D721Med (cell line): ENCODE results near the gene MPL.

ENCODE experiments used
- DNase-seq: peaks from one replicate; pipeline ENCODE4 v3.0.0; 2011; ENCODE audit warnings: low spot score; ENCODE audit not compliant: insufficient read length
- FAIRE-seq: peaks from 2 replicates; lab custom pipeline; 2011; peaks lifted over from hg19 to GRCh38; lab: Jason Lieb, UNC
- TF ChIP-seq, protein P1 (sequence below): IDR thresholded peaks from 2 replicates; pipeline ENCODE4 v1.5.1; 2012; ENCODE audit warnings: mild to moderate bottlenecking, control low read depth; ENCODE audit not compliant: insufficient read depth; ENCODE audit errors: missing control alignments

MPL gene

DNA sequence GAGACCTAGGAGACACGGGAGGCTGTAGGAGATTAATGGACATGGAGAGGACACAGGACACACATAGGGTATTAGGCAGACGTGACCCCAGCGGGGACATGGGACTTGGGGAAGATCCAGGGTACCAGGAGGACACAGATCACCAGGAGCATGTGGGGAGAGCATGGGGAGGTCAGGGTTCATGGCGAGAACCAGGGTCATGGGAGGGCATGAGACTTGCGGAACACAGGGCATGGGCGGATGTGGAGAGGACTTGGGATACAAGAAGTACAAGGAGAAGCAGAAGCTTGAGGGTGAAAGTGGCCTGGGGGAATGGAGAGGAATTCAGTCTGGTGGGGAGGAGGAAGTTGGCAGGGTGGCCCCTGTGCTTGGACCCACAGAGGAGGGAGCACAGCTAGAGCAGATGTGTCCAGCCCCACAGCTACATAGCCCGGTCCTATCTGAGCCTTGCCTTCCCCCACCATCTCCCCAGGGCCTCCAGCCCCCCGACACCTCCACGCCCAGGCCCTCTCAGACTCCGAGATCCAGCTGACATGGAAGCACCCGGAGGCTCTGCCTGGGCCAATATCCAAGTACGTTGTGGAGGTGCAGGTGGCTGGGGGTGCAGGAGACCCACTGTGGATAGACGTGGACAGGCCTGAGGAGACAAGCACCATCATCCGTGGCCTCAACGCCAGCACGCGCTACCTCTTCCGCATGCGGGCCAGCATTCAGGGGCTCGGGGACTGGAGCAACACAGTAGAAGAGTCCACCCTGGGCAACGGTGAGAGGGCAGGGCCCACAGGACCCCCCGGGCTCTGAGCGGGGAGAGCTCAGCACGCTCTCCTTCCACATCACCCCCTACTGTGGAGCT, 24.7 kb upstream of the MPL start:
- TF ChIP-seq, protein P1, sequence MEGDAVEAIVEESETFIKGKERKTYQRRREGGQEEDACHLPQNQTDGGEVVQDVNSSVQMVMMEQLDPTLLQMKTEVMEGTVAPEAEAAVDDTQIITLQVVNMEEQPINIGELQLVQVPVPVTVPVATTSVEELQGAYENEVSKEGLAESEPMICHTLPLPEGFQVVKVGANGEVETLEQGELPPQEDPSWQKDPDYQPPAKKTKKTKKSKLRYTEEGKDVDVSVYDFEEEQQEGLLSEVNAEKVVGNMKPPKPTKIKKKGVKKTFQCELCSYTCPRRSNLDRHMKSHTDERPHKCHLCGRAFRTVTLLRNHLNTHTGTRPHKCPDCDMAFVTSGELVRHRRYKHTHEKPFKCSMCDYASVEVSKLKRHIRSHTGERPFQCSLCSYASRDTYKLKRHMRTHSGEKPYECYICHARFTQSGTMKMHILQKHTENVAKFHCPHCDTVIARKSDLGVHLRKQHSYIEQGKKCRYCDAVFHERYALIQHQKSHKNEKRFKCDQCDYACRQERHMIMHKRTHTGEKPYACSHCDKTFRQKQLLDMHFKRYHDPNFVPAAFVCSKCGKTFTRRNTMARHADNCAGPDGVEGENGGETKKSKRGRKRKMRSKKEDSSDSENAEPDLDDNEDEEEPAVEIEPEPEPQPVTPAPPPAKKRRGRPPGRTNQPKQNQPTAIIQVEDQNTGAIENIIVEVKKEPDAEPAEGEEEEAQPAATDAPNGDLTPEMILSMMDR, result no peak
- FAIRE-seq (no peak), DNase-seq (no peak)

DNA sequence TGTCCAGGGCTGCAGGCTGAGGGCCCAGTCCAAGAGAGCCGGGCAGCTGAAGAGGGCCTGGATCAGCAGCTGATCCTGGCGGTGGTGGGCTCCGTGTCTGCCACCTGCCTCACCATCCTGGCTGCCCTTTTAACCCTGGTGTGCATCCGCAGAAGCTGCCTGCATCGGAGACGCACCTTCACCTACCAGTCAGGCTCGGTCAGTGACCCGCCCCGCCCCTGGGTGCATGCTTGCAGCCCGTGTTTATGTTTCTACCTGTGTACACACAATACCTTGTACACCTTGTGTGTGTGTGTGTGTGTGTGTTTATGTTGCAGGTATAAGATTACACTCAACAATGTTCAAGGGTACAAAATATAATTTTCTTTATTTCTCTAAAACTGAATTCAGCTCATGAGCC, 23.8 kb upstream of the MPL start:
- DNase-seq (no peak), FAIRE-seq (no peak)
- TF ChIP-seq, protein P1, result no peak

DNA sequence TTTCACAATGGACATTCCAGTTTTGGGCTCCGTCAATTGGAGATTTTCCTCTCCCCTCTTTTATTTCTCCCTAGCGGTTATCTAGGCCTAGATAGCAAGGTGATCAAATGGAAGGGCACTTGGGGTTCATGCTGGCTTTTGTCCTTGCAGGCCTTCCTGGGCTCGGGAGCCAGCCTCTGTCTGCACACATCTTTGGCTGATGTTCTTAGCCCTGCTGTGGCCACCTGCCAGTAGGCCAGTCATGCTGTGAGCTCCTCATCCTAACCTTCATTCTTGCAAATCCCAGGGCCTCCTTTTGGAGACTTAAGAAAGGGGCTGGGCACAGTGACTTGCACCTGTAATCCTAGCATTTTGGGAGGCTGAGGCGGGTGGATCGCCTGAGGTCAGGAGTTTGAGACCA, 23.4 kb upstream of the MPL start:
- FAIRE-seq, result no peak
- TF ChIP-seq, protein P1, result no peak

DNA sequence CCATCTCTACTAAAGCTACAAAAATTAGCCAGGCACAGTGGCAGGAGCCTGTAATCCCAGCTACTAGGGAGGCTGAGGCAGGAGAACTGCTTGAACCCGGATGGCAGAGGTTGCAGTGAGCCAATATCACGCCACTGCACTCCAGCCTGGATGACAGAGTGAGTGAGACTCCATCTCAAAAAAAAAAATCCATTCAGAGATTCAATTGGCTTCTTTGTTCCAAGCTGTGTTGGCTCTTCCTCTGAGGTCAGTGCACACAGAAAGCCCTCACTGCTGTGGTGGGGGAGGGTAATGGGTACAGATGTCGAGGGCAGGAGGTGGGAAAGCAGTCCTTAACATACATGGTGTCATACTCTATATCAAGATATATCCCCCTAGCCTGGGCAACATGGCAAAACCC, 22.1 kb upstream of the MPL start:
- FAIRE-seq, result no peak
- no peak for DNase-seq
- TF ChIP-seq, protein P1, result no peak

More for the DNA sequence above, 23.4 kb upstream of the MPL start:
- no peak for DNase-seq

DNA sequence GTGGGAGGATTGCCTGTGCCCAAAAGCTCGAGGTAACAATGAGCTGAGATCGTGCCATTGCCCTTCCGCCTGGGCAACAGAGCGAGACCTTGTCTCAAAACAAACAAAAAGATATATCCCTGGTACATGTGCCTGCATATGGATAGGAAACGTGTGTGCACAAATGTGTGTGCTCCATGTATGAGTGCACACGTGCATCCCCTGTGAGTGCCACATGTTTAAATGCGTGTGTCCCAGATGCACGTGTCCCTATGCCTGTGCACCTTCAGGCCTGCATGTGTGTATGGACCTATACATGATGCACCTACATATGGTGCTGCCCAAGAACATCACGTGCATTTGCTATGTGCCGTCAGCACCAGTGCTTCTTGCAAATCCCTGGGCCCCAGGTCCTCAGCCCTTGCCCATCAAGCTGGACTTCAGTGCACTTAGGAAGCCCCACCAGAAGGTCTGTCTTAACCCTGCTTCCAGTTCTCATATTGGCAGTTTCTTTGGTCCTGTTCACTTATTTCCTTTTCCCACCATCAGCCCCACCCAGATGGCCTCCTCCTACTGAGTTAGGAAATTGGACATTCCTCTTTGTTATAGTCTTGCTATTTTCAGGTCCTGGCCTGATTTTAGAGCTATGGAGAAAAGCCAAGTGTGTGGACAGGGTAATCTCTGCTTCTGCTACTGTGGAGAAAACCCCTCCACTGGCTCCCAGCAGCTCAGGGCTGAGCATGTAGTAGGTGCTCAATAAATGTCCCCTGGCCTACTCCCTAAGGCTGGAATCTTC, 21.5 kb upstream of the MPL start:
- FAIRE-seq (no peak), DNase-seq (no peak)
- TF ChIP-seq, protein P1, result no peak

DNA sequence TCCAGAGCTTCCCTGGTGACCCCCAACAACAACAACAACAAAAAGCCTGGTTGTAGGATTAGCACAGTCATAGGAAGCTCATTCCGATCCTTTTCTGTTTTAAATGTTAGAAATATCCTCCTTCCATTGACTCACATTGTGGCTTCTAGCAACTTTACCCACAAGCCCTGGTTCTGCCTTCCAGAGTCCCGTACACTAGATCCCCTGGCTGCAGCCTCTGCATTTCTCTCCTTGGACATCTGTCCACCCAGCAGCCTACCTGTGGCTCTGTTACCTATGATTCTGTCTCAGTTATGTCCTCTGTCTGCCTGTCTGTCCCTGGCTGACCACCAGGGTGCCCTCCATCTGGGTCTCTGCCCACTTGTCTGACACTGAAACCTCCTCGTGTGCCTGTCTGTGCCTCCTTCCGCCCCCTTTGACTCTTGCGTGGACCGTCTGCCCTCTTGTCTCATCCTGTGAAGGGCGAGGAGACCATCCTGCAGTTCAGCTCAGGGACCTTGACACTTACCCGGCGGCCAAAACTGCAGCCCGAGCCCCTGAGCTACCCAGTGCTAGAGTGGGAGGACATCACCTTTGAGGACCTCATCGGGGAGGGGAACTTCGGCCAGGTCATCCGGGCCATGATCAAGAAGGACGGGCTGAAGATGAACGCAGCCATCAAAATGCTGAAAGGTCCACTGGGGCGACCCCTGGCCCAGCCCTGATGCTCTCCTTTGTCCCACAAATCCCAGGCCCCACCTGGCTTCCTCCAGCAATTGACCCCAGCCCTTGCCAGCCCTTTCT, 20.7 kb upstream of the MPL start:
- TF ChIP-seq, protein P1, result no peak
- DNase-seq (no peak), FAIRE-seq (no peak)
